SK-N-MC (cell line): ENCODE results near the gene SYNPO2L.

Source experiments
- DNase-seq: peaks from one replicate; pipeline ENCODE4 v3.0.0-alpha.2; 2011; ENCODE audit warnings: low read depth, low spot score
- H3K27ac ChIP-seq: fragments of 200-600 bp; sonication (generic); 2 replicates; pipeline ENCODE4 v1.5.1; 2016; ENCODE audit warnings: mixed run types
- H3K36me3 ChIP-seq: fragments of 200-600 bp; sonication (generic); 2 replicates; pipeline ENCODE4 v1.6.1; 2017; ENCODE audit warnings: antibody characterized with exemption, low read length, mixed read lengths; ENCODE audit not compliant: insufficient read depth
- H3K4me3 ChIP-seq: fragments of 200-600 bp; sonication (generic); 2 replicates; pipeline ENCODE4 v1.5.1; 2016
- H3K9ac ChIP-seq: fragments of 200-600 bp; sonication (generic); 2 replicates; pipeline ENCODE4 v1.8.0; 2017; ENCODE audit warnings: mixed run types, mixed read lengths; ENCODE audit not compliant: insufficient read length
- H3K9me3 ChIP-seq: fragments of 200-600 bp; sonication (generic); 2 replicates; pipeline ENCODE4 v1.6.1; 2017; ENCODE audit warnings: low read depth, mild to moderate bottlenecking, antibody characterized with exemption, low read length, moderate library complexity, mixed read lengths
- EZH2 ChIP-seq: fragments of 200-600 bp; sonication (generic); IDR thresholded peaks from one replicate; pipeline ENCODE4 v1.6.1; 2017; ENCODE audit warnings: antibody characterized with exemption
- FOXP2 ChIP-seq: optimal IDR thresholded peaks from 2 replicates; pipeline ENCODE3; 2011; ENCODE audit warnings: mild to moderate bottlenecking, moderate library complexity; ENCODE audit not compliant: insufficient read depth; ENCODE audit errors: extremely low read length, control extremely low read depth
- POLR2AphosphoS5 ChIP-seq: IDR thresholded peaks from 2 replicates; pipeline ENCODE4 v1.6.1; 2012; ENCODE audit warnings: mild to moderate bottlenecking, low read depth, low read length, borderline replicate concordance

The SYNPO2L gene

GRCh38 chr10:73641328-73642060, 14.3 kb downstream of the SYNPO2L start, which contains the start of gene MYOZ1:
MYOZ1 (minus strand) TSS chr10:73641474; CDS start chr10:73640017, 1,457 bp downstream.
- H3K9me3 ChIP-seq: no peaks in the 10 kb centered on the region
- no peak within 1 kb of the TSS for H3K9ac ChIP-seq
- TF ChIP-seq POLR2AphosphoS5 (no peak), FOXP2 (no peak), EZH2 (no peak)
- no peak for DNase-seq
- peak within 1 kb of the TSS; percentile 36; the same call in 1 of the 2 replicates for H3K27ac ChIP-seq
- H3K36me3 ChIP-seq: no peaks in the 10 kb centered on the region
- H3K4me3 ChIP-seq: 0 out of 2 replicates have a peak within 1 kb of the TSS, but pooled peaks have one; percentile 22

- Histone ChIP-seq H3K27ac (no peak overlapping the region), H3K36me3 (no peaks in the 10 kb centered on the region), H3K9me3 (no peaks in the 10 kb centered on the region), H3K9ac (no peak overlapping the region), H3K4me3 (no peak overlapping the region)
- no peak for DNase-seq
- TF ChIP-seq EZH2: no peak
- TF ChIP-seq POLR2AphosphoS5: no peak
- TF ChIP-seq FOXP2: no peak
These were observed 16.5 kb downstream of the SYNPO2L start for GRCh38 chr10:73639286-73639685.

GRCh38 chr10:73635781-73636180, 20.0 kb downstream of the SYNPO2L start:
- Histone ChIP-seq H3K4me3 (no peak overlapping the region), H3K27ac (no peak overlapping the region), H3K9ac (no peak overlapping the region), H3K36me3 (no peaks in the 10 kb centered on the region), H3K9me3 (no peaks in the 10 kb centered on the region)
- TF ChIP-seq FOXP2 (no peak), POLR2AphosphoS5 (no peak), EZH2 (no peak)
- DNase-seq: no peak

- DNase-seq: no peak
- H3K4me3 ChIP-seq: no peak overlapping the region
- H3K9me3 ChIP-seq: no peaks in the 10 kb centered on the region
- H3K9ac ChIP-seq: no peak overlapping the region
- TF ChIP-seq POLR2AphosphoS5: no peak
- TF ChIP-seq FOXP2: no peak
- TF ChIP-seq EZH2: no peak
- no peaks in the 10 kb centered on the region for H3K36me3 ChIP-seq
- H3K27ac ChIP-seq: no peak overlapping the region
These were observed 21.4 kb downstream of the SYNPO2L start for GRCh38 chr10:73634421-73634820.

GRCh38 chr10:73629165-73629564, 26.7 kb downstream of the SYNPO2L start:
- no peak for TF ChIP-seq POLR2AphosphoS5
- TF ChIP-seq EZH2: no peak
- no peak for TF ChIP-seq FOXP2
- Histone ChIP-seq H3K36me3 (no peaks in the 10 kb centered on the region), H3K9ac (no peak overlapping the region), H3K9me3 (no peaks in the 10 kb centered on the region), H3K27ac (no peak overlapping the region), H3K4me3 (no peak overlapping the region)
- DNase-seq: no peak

GRCh38 chr10:73628405-73628804, 27.4 kb downstream of the SYNPO2L start:
- TF ChIP-seq POLR2AphosphoS5 (no peak), FOXP2 (no peak), EZH2 (no peak)
- no peaks in the 10 kb centered on the region for H3K36me3 ChIP-seq
- no peak overlapping the region for H3K9ac ChIP-seq
- no peak for DNase-seq
- no peak overlapping the region for H3K4me3 ChIP-seq
- H3K27ac ChIP-seq: no peak overlapping the region
- no peaks in the 10 kb centered on the region for H3K9me3 ChIP-seq

GRCh38 chr10:73627300-73627699, 28.5 kb downstream of the SYNPO2L start:
- H3K9ac ChIP-seq: no peak overlapping the region
- DNase-seq: no peak
- H3K4me3 ChIP-seq: no peak overlapping the region
- H3K36me3 ChIP-seq: no peaks in the 10 kb centered on the region
- TF ChIP-seq EZH2 (no peak), FOXP2 (no peak), POLR2AphosphoS5 (no peak)
- H3K27ac ChIP-seq: no peak overlapping the region
- H3K9me3 ChIP-seq: no peaks in the 10 kb centered on the region

GRCh38 chr10:73625884-73626752, 29.7 kb downstream of the SYNPO2L start:
- Histone ChIP-seq H3K9me3 (no peaks in the 10 kb centered on the region), H3K27ac (peak overlapping the region; percentile 84), H3K4me3 (peak overlapping the region; percentile 90), H3K9ac (peak overlapping the region; percentile 98), H3K36me3 (no peaks in the 10 kb centered on the region)
- peak; percentile 70 for TF ChIP-seq POLR2AphosphoS5
- TF ChIP-seq EZH2: no peak
- DNase-seq: peak; percentile 66
